AML-193 (cell line): ENCODE data around the gene SLC23A1.
"Not testable (repeated sequence)": the region's sequence is repeated elsewhere in the genome, so short reads cannot be mapped to it uniquely, and the experiment has no call there.

Source experiments
- DNase-seq, 2 experiments: peaks; one replicate each; lab custom pipeline; 2025; lab: John Stamatoyannopoulos, UW

SLC23A1 gene

GRCh38 chr5:139383275-139383992 is at the start of gene SLC23A1:
Gene SLC23A1, minus strand, starts transcription at chr5:139383297. Its CDS starts 44 bp downstream, at chr5:139383253.
- DNase-seq, result no peak

- no peak for DNase-seq
Measured at GRCh38 chr5:139431706-139432105, 48.6 kb upstream of the SLC23A1 start.

GRCh38 chr5:139430015-139430414 is 46.9 kb upstream of the SLC23A1 start:
- DNase-seq, result no peak

- DNase-seq, result no peak
Measured at GRCh38 chr5:139426203-139426885, 43.2 kb upstream of the SLC23A1 start.

- no peak for DNase-seq
Measured at GRCh38 chr5:139425497-139425896, 42.4 kb upstream of the SLC23A1 start.

- peak; percentile 81 for DNase-seq
Measured at GRCh38 chr5:139422307-139422893, 39.3 kb upstream of the SLC23A1 start.

GRCh38 chr5:139419226-139420192 is 36.4 kb upstream of the SLC23A1 start:
- DNase-seq, result no peak

- DNase-seq, result no peak
Measured at GRCh38 chr5:139418793-139419192, 35.7 kb upstream of the SLC23A1 start.

GRCh38 chr5:139417214-139417613 is 34.1 kb upstream of the SLC23A1 start:
- DNase-seq, result no peak

GRCh38 chr5:139416651-139417050 is 33.6 kb upstream of the SLC23A1 start:
- DNase-seq, result no peak

- DNase-seq, result no peak
Measured at GRCh38 chr5:139415869-139416268, 32.8 kb upstream of the SLC23A1 start.

GRCh38 chr5:139415221-139415861 is 32.2 kb upstream of the SLC23A1 start:
- DNase-seq, result no peak

GRCh38 chr5:139414581-139415130 is 31.6 kb upstream of the SLC23A1 start:
- DNase-seq, result no peak

GRCh38 chr5:139413963-139414362 is 30.9 kb upstream of the SLC23A1 start:
- no peak for DNase-seq

- DNase-seq, result no peak
Measured at GRCh38 chr5:139413153-139413552, 30.1 kb upstream of the SLC23A1 start.

- DNase-seq, result no peak
Measured at GRCh38 chr5:139410993-139411828, 28.1 kb upstream of the SLC23A1 start.

- DNase-seq, result no peak
Measured at GRCh38 chr5:139410121-139410992, 27.3 kb upstream of the SLC23A1 start.

- DNase-seq, result not testable (repeated sequence)
Measured at GRCh38 chr5:139409116-139409515, 26.0 kb upstream of the SLC23A1 start.

- DNase-seq, result no peak
Measured at GRCh38 chr5:139408191-139408590, 25.1 kb upstream of the SLC23A1 start.
